Measurements from ENCODE around the gene CRIP3. TPM values are rescaled to one million over a fixed set of nuclear protein-coding genes. Genes with fewer than 3 reads are reported as not detected.

Gene CRIP3
- total and polyA plus RNA-seq, 2 of the 13 experiments (the other 11 are each of a cell fraction or from before 2014, with no cell fraction given): 6.3 to 9.3 TPM

- TF ChIP-seq ZNF687 (CRISPR knock-in tag; IDR thresholded peaks at IDR 0.05) (peak; percentile 67; the same call in 1 of the 2 replicates), TSC22D2 (CRISPR knock-in tag; IDR thresholded peaks at IDR 0.05; ENCODE audit: borderline replicate concordance) (0 out of 2 replicates have a peak, but pooled peaks have one; percentile 3), NONO (IDR thresholded peaks at IDR 0.05) (no peak), NONO (CRISPR knock-in tag; conservative IDR thresholded peaks at IDR 0.05) (0 out of 2 replicates have a peak, but pooled peaks have one; percentile 36), SSRP1 (CRISPR knock-in tag; IDR thresholded peaks at IDR 0.05) (0 out of 2 replicates have a peak, but pooled peaks have one; percentile 73), CEBPG (CRISPR knock-in tag; IDR thresholded peaks at IDR 0.05) (peak; percentile 58), ETV5 (CRISPR knock-in tag; IDR thresholded peaks at IDR 0.05; ENCODE audit: borderline replicate concordance) (peak; percentile 33; the same call in 1 of the 2 replicates), SNAI1 (CRISPR knock-in tag; IDR thresholded peaks at IDR 0.05; ENCODE audit: borderline replicate concordance) (no peak), HMGXB4 (CRISPR knock-in tag; IDR thresholded peaks at IDR 0.05; ENCODE audit: borderline replicate concordance in 1 of 2, low read depth in 1 of 2) (peak in 1 of 2 experiments; percentile 12; a peak in 1 of 4 replicates), U2AF1 (optimal IDR thresholded peaks at IDR 0.05; ENCODE audit: low read depth, low read length) (peak; percentile 53), ZBTB42 (CRISPR knock-in tag; IDR thresholded peaks at IDR 0.05) (0 out of 2 replicates have a peak, but pooled peaks have one; percentile 63), HOXA3 (CRISPR knock-in tag; IDR thresholded peaks at IDR 0.05) (0 out of 2 replicates have a peak, but pooled peaks have one; percentile 12), ZFY (CRISPR knock-in tag; IDR thresholded peaks at IDR 0.05) (0 out of 2 replicates have a peak, but pooled peaks have one; percentile 19), ADNP (CRISPR knock-in tag; IDR thresholded peaks at IDR 0.05) (0 out of 2 replicates have a peak, but pooled peaks have one; percentile 19), HNF4G (IDR thresholded peaks at IDR 0.05; ENCODE audit: borderline replicate concordance, low read depth, low read length) (no peak), HNF4G (CRISPR knock-in tag; IDR thresholded peaks at IDR 0.05; ENCODE audit: borderline replicate concordance, low read depth) (0 out of 2 replicates have a peak, but pooled peaks have one; percentile 7), SOX13 (IDR thresholded peaks at IDR 0.05) (0 out of 2 replicates have a peak, but pooled peaks have one; percentile 36), SOX13 (CRISPR knock-in tag; conservative IDR thresholded peaks at IDR 0.05 in 1 of 2, IDR thresholded peaks at IDR 0.05 in 1 of 2) (peak in 1 of 2 experiments; percentile 5; a peak in 1 of 4 replicates), TFE3 (CRISPR knock-in tag; IDR thresholded peaks at IDR 0.05) (no peak)
Observed at GRCh38 chr6:43273707-43274106, 34.9 kb downstream of the CRIP3 start (continued).
